Breast epithelium (tissue), 4 donors: Measurements from ENCODE around the gene PLAGL1. TPM values are rescaled to one million over a fixed set of nuclear protein-coding genes. Genes with fewer than 3 reads are reported as not detected.
A peak's percentile ranks its signal among the peaks of the same experiment; 100 is the strongest.
"Not testable (repeated sequence)": the region's sequence is repeated elsewhere in the genome, so short reads cannot be mapped to it uniquely, and the experiment has no call there.

Experiments used
- DNase-seq, 2 donors: peaks; one replicate each; pipeline ENCODE4 v3.0.0-alpha.2; 2019; ENCODE audit warnings: low spot score in 2 of 2
- H3K27ac ChIP-seq, 2 donors: fragments of 200-600 bp; sonication (generic) in 1 of 2; one replicate each; pipeline ENCODE4 v1.5.1; 2016 to 2019; ENCODE audit warnings: mild to moderate bottlenecking in 1 of 2
- H3K27me3 ChIP-seq, 2 donors: fragments of 200-600 bp; sonication (generic) in 1 of 2; one replicate each; pipeline versions ENCODE4 v1.5.1 to v1.6.0; 2017 to 2019; ENCODE audit warnings: control low read depth in 1 of 2, mild to moderate bottlenecking in 1 of 2
- H3K36me3 ChIP-seq: fragments of 200-600 bp; one replicate; pipeline ENCODE4 v1.5.1; 2019
- H3K4me1 ChIP-seq, 2 donors: fragments of 200-600 bp; sonication (generic); one replicate each; pipeline ENCODE4 v1.5.1; 2016 to 2019; ENCODE audit warnings: control low read depth in 1 of 2
- H3K4me3 ChIP-seq, 3 donors: fragments of 200-600 bp; sonication (generic); 1 replicate in 2 of 3; 2 replicates in 1 of 3; pipeline ENCODE4 v1.5.1; 2016 to 2019; ENCODE audit warnings: mild to moderate bottlenecking in 3 of 3, moderate library complexity in 2 of 3
- H3K9me3 ChIP-seq, 2 donors: fragments of 200-600 bp; sonication (generic) in 1 of 2; one replicate each; pipeline ENCODE4 v1.5.1; 2016 to 2019; ENCODE audit warnings: control low read depth in 1 of 2
- POLR2A ChIP-seq: fragments of 450-650 bp; IDR thresholded peaks from one replicate; pipeline ENCODE4 v1.6.1; 2016; ENCODE audit warnings: antibody characterized with exemption, mild to moderate bottlenecking, moderate library complexity
- POLR2AphosphoS5 ChIP-seq, 3 donors: sonication (generic); formaldehyde crosslinking; IDR thresholded peaks; one replicate each; pipeline ENCODE4 v1.6.1; 2017; ENCODE audit warnings: antibody characterized with exemption in 3 of 3
- intact Hi-C: fragments of 100-400 bp; cut with DNase I; formaldehyde crosslinking; loops from one replicate; pipeline ENCODE4 v1.15.1; 2023; ENCODE audit warnings: low total_unique reads
- total RNA-seq, 3 donors: library from RNA; depleted of rRNA; stranded (reverse); fragments of >200 nt; gene quantifications; one replicate each; pipeline ENCODE4 v1.1.0, GENCODE V29; 2016
- TF ChIP-seq, protein P1 (sequence below), 3 donors: fragments of 450-650 bp; IDR thresholded peaks; one replicate each; pipeline ENCODE4 v1.5.1; 2016 to 2017; ENCODE audit warnings: antibody characterized with exemption in 3 of 3, mild to moderate bottlenecking in 3 of 3, moderate library complexity in 3 of 3

Gene PLAGL1
- total RNA-seq, 3 donors from 2014 or later = 17.8 to 22.9 (median 21.4) TPM

- intact Hi-C loops = no loop called here
- peaks cover 0 to 3% of the 10 kb centered on the region in 2 donors for H3K9me3 ChIP-seq
- DNase-seq = no peak
- TF ChIP-seq POLR2AphosphoS5 (IDR thresholded peaks at IDR 0.05) = no peak
- H3K4me1 ChIP-seq = no peaks in the 10 kb centered on the region
- H3K27me3 ChIP-seq = no peaks in the 10 kb centered on the region
- no peaks in the 10 kb centered on the region for H3K36me3 ChIP-seq
- no peak overlapping the region for H3K4me3 ChIP-seq
- no peak overlapping the region for H3K27ac ChIP-seq
Observed at GRCh38 chr6:144049386-144049785, 41.3 kb upstream of the PLAGL1 start.

GRCh38 chr6:144047688-144048087 lies 39.6 kb upstream of the PLAGL1 start:
- Histone ChIP-seq H3K4me1 (no peaks in the 10 kb centered on the region), H3K36me3 (no peaks in the 10 kb centered on the region), H3K27ac (no peak overlapping the region), H3K4me3 (no peak overlapping the region), H3K9me3 (peaks cover 0 to 3% of the 10 kb centered on the region in 2 donors), H3K27me3 (no peaks in the 10 kb centered on the region)
- TF ChIP-seq POLR2A (no peak), POLR2AphosphoS5 (IDR thresholded peaks at IDR 0.05) (no peak)
- TF ChIP-seq, protein P1, sequence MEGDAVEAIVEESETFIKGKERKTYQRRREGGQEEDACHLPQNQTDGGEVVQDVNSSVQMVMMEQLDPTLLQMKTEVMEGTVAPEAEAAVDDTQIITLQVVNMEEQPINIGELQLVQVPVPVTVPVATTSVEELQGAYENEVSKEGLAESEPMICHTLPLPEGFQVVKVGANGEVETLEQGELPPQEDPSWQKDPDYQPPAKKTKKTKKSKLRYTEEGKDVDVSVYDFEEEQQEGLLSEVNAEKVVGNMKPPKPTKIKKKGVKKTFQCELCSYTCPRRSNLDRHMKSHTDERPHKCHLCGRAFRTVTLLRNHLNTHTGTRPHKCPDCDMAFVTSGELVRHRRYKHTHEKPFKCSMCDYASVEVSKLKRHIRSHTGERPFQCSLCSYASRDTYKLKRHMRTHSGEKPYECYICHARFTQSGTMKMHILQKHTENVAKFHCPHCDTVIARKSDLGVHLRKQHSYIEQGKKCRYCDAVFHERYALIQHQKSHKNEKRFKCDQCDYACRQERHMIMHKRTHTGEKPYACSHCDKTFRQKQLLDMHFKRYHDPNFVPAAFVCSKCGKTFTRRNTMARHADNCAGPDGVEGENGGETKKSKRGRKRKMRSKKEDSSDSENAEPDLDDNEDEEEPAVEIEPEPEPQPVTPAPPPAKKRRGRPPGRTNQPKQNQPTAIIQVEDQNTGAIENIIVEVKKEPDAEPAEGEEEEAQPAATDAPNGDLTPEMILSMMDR (IDR thresholded peaks at IDR 0.05) = no peak
- no peak for DNase-seq
- intact Hi-C loops = no loop called here

GRCh38 chr6:144046672-144047071 lies 38.6 kb upstream of the PLAGL1 start:
- not testable (repeated sequence) for H3K27me3 ChIP-seq, H3K27ac ChIP-seq

DNA sequence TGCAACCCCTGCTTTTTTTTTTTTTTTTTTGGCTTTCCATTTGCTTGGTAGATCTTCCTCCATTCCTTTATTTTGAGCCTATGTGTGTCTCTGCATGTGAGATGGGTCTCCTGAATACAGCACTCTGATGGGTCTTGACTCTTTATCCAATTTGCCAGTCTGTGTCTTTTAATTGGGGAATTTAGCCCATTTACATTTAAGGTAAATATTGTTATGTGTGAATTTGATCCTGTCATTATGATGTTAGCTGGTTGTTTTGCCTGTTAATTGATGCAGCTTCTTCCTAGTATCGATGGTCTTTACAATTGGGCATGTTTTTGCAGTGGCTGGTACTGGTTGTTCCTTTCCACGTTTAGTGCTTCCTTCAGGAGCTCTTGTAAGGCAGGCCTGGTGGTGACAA lies 36.9 kb upstream of the PLAGL1 start:
- intact Hi-C loops = not testable (repeated sequence)

More at GRCh38 chr6:144046672-144047071, 38.6 kb upstream of the PLAGL1 start:
- H3K36me3 ChIP-seq, H3K9me3 ChIP-seq, DNase-seq, H3K4me3 ChIP-seq, intact Hi-C loops, H3K4me1 ChIP-seq: not testable (repeated sequence)

DNA sequence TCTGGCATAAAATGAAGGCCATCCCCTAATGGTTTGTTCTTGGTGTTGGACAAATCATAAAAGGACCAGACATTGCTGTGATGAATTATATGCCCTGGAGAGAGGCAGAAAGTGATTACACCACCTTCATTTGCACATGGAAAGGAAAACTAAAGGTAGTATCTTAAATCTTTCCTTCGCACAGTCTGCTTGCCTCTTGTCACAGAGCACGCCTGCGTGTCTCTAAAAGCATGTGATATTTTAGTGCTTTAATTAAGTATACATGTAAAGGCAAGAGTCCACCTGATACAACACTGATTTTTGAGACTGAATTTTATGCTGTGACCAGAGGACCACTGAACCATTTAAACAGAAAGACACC lies 28.8 kb upstream of the PLAGL1 start:
- H3K9me3 ChIP-seq = peaks cover 0 to 8% of the 10 kb centered on the region in 2 donors
- TF ChIP-seq POLR2AphosphoS5 (IDR thresholded peaks at IDR 0.05) (no peak), POLR2A (no peak)
- TF ChIP-seq, protein P1 (IDR thresholded peaks at IDR 0.05) = no peak
- H3K27ac ChIP-seq = peak overlapping the region; percentile 43 to 82
- DNase-seq = no peak
- H3K27me3 ChIP-seq = no peaks in the 10 kb centered on the region
- H3K36me3 ChIP-seq = no peaks in the 10 kb centered on the region
- H3K4me3 ChIP-seq = peak overlapping the region; percentile 37 to 61 (median 40)
- no peaks in the 10 kb centered on the region for H3K4me1 ChIP-seq
- intact Hi-C loops = no loop called here

More for the DNA sequence above, 36.9 kb upstream of the PLAGL1 start:
- not testable (repeated sequence) for H3K27me3 ChIP-seq, DNase-seq, H3K4me3 ChIP-seq, H3K36me3 ChIP-seq, H3K9me3 ChIP-seq, H3K27ac ChIP-seq, H3K4me1 ChIP-seq

DNA sequence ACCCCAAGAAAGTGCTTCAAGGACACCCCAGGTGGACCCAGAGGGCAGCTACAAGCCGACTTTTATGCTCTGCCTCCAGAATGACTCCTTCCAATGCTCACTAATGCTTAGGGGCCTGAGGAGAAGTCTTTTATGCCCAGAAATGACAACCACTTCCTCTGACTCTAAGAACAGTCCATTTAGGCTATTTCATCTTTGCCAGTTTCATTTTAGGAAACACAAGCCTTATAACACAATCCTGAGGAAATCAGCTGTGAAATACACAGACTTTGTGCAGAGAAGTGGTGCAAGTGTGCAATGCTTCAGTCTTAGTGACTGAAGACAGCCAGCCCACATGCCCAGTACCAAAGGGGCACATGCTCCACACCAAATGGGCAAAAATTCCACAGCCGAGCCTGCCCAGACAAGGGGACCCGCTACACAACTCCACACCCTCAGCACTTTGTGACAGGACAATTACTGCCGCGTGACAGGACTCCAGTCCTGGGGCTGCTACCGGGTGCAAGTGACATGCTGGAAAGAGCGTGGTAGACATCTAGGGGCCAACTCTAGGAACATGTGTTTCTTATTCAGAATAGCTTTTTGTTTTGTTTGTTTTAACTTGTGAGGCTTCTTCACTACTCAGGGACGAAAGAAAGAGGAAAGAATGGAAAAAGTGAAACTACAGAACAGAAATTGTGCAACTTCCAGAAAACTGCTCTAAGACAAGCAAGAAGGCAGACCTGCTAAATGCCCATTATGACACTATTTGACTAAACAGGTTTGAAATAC lies 28.2 kb upstream of the PLAGL1 start:
- Histone ChIP-seq H3K27ac (peak overlapping the region; percentile 43 to 82), H3K27me3 (no peaks in the 10 kb centered on the region), H3K4me1 (no peaks in the 10 kb centered on the region), H3K4me3 (peak overlapping the region; percentile 37 to 61 (median 40)), H3K9me3 (peaks cover 0 to 8% of the 10 kb centered on the region in 2 donors), H3K36me3 (no peaks in the 10 kb centered on the region)
- intact Hi-C loops = no loop called here
- DNase-seq = no peak
- TF ChIP-seq POLR2A (no peak), POLR2AphosphoS5 (IDR thresholded peaks at IDR 0.05) (no peak)
- TF ChIP-seq, protein P1 (IDR thresholded peaks at IDR 0.05) = no peak
